A549 treated with DMSO at 1 μM for 4 hours (cell line): ENCODE data around the gene KANSL1. TPM values are rescaled to one million over a fixed set of nuclear protein-coding genes. Genes with fewer than 3 reads are reported as not detected.

Experiments used
- total RNA-seq: library from RNA; stranded (reverse); fragments of 200-300 nt; extraction: Qiagen RNA extraction; gene quantifications from 5 replicates; pipeline ENCODE4 v1.2.3, GENCODE V29; 2022; ENCODE audit warnings: low read depth

Gene KANSL1, protein sequence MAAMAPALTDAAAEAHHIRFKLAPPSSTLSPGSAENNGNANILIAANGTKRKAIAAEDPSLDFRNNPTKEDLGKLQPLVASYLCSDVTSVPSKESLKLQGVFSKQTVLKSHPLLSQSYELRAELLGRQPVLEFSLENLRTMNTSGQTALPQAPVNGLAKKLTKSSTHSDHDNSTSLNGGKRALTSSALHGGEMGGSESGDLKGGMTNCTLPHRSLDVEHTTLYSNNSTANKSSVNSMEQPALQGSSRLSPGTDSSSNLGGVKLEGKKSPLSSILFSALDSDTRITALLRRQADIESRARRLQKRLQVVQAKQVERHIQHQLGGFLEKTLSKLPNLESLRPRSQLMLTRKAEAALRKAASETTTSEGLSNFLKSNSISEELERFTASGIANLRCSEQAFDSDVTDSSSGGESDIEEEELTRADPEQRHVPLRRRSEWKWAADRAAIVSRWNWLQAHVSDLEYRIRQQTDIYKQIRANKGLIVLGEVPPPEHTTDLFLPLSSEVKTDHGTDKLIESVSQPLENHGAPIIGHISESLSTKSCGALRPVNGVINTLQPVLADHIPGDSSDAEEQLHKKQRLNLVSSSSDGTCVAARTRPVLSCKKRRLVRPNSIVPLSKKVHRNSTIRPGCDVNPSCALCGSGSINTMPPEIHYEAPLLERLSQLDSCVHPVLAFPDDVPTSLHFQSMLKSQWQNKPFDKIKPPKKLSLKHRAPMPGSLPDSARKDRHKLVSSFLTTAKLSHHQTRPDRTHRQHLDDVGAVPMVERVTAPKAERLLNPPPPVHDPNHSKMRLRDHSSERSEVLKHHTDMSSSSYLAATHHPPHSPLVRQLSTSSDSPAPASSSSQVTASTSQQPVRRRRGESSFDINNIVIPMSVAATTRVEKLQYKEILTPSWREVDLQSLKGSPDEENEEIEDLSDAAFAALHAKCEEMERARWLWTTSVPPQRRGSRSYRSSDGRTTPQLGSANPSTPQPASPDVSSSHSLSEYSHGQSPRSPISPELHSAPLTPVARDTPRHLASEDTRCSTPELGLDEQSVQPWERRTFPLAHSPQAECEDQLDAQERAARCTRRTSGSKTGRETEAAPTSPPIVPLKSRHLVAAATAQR (N-terminal part only)
- total RNA-seq: 22.3 to 26.7 TPM (median 24.2 TPM) in 5 replicates

DNA sequence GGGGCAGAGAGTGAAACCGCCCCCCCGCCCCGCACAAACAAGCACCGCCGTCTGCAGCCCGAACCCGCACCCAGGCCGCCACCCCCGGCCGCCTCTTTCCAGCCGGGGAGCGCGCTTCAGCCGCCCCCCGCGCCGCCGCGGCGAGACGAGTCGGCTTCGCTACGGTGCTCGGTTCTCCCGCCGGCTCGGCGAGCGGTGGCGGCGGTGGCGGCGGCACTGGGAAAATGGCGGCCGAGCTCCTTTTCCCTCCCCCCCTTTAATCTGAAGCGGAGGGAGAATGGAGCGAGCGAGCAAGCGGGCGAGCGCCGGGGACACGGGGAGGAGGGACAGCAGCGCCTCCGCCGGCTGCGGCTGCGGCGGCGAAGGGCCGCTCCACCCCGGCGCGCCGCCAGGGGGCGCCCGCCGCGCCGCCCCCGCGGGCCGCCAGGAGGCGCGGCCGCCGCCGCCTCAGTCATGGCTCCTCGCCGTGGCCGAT is at the start of gene KANSL1:
KANSL1 (minus strand) TSS at position 279 of the 475 bp plus-strand sequence. CDS start 21,286 bp downstream, outside the sequence.

DNA sequence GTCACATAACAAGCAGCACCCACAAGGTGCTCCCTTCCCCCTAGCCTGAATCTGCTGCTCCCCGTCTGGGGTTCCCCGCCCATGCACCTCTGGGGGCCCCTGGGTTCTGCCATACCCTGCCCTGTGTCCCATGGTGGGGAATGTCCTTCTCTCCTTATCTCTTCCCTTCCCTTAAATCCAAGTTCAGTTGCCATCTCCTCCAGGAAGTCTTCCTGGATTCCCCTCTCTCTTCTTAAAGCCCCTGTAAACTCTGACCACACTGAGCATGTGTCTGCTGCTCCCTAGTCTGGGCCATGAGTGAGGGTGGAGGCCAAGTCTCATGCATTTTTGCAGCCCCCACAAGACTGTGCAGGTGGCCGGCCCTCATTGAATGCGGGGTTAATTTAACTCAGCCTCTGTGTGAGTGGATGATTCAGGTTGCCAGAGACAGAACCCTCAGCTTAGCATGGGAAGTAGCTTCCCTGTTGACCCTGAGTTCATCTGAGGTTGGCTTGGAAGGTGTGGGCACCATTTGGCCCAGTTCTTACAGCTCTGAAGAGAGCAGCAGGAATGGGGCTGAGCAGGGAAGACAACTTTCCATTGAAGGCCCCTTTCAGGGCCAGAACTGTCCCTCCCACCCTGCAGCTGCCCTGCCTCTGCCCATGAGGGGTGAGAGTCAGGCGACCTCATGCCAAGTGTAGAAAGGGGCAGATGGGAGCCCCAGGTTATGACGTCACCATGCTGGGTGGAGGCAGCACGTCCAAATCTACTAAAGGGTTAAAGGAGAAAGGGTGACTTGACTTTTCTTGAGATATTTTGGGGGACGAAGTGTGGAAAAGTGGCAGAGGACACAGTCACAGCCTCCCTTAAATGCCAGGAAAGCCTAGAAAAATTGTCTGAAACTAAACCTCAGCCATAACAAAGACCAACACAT is 194.0 kb downstream of the KANSL1 start, which contains the start of gene STH:
STH (plus strand) TSS at position 264 of the 913 bp plus-strand sequence; CDS start at position 294, 30 bp downstream.

Other genes with a start within 250 kb of the KANSL1 start
- gene STH, start 194.2 kb downstream of the KANSL1 start, total RNA-seq: not detected in 5 replicates
- 0.40 to 1.1 TPM (median 0.78 TPM) in 5 replicates for gene LRRC37A, start 101.7 kb upstream of the KANSL1 start, total RNA-seq
- 4.7 to 7.9 TPM (median 6.6 TPM) in 5 replicates for gene ARL17B, start 168.3 kb upstream of the KANSL1 start, total RNA-seq